Right atrium auricular region (tissue), 2 donors: ENCODE data around the gene SLC39A13. TPM values are rescaled to one million over a fixed set of nuclear protein-coding genes. Genes with fewer than 3 reads are reported as not detected.

Experiments used
- DNase-seq: peaks from one replicate; pipeline ENCODE4 v3.0.0-alpha.2; 2019; ENCODE audit warnings: low spot score
- H3K27ac ChIP-seq, 2 donors: fragments of 200-600 bp; sonication (generic); 1 replicate in 1 of 2; 2 replicates in 1 of 2; pipeline ENCODE4 v1.5.1; 2016 to 2019
- H3K27me3 ChIP-seq, 2 donors: fragments of 200-600 bp; sonication (generic); one replicate each; pipeline versions ENCODE4 v1.5.1 to v1.6.0; 2017 to 2019
- H3K36me3 ChIP-seq: fragments of 200-600 bp; sonication (generic); one replicate; pipeline ENCODE4 v1.5.1; 2016
- H3K4me1 ChIP-seq, 2 donors: fragments of 200-600 bp; sonication (generic); one replicate each; pipeline versions ENCODE4 v1.5.1 to v1.6.0; 2017 to 2019
- H3K4me3 ChIP-seq, 2 donors: fragments of 200-600 bp; sonication (generic); 1 replicate in 1 of 2; 2 replicates in 1 of 2; pipeline ENCODE4 v1.5.1; 2017 to 2019; ENCODE audit warnings: mild to moderate bottlenecking in 1 of 2, moderate library complexity in 1 of 2
- H3K9me3 ChIP-seq, 2 donors: fragments of 200-600 bp; sonication (generic); one replicate each; pipeline ENCODE4 v1.5.1; 2019
- total RNA-seq, 2 donors: library from RNA; depleted of rRNA; stranded (reverse); fragments of >200 nt; gene quantifications; one replicate each; pipeline ENCODE4 v1.1.0, GENCODE V29; 2016
- TF ChIP-seq, protein P1 (sequence below), 2 donors: fragments of 200-600 bp; sonication (generic); IDR thresholded peaks; one replicate each; pipeline ENCODE4 v1.5.1; 2019; ENCODE audit warnings: antibody characterized with exemption in 2 of 2

Gene SLC39A13
- total RNA-seq, 2 donors from 2014 or later = 78.4 to 79.8 TPM

DNA sequence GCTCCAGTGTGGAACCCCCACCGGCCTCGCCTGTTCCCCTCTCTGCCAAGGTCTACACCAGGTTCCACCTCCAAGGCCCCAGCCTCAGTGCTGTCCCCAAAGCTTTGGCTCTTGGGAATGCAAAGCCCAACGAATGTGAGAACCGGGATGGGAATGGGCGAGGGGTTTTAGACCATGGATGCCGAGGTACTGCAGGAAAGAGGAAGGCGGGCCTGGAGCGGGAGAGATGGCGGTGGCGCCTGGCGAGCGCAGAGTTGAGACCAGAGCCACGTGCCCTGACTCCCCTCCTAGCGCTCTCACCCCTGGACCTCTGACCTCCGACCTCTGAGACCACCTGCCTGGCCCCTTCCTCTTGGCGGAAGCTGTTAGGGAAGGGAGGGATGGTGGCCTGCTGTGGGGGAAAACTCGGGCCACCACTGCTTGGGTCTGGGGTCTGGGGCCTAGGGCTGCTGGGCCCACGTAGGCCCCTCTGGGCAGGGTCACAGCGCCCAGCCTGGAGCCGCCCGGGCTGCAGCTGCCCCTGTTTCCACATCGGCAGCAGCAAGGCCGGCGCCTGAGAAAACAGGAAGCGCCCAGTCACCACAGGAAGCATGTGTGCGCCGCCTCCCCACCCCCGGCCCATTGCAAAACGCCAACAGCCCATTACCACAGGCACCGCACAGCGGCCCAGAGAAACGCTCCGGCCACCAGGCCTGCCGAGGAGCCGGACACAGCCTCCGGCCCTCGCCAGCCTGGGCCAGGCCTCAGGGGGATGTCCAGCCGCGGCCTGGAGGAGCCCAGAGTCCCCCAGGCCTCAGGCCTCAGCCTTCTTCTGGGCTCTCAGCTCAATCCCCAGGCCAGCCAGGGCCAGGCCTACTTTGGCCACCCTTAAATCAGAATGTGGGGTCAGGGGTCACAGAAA is 13.8 kb upstream of the SLC39A13 start:
- Histone ChIP-seq H3K4me1 (peaks cover 0 to 23% of the 10 kb centered on the region in 2 donors), H3K9me3 (no peaks in the 10 kb centered on the region), H3K27me3 (no peaks in the 10 kb centered on the region), H3K36me3 (no peaks in the 10 kb centered on the region), H3K4me3 (no peak overlapping the region), H3K27ac (peak overlapping the region; percentile 56 to 84)
- DNase-seq = no peak
- TF ChIP-seq, protein P1, sequence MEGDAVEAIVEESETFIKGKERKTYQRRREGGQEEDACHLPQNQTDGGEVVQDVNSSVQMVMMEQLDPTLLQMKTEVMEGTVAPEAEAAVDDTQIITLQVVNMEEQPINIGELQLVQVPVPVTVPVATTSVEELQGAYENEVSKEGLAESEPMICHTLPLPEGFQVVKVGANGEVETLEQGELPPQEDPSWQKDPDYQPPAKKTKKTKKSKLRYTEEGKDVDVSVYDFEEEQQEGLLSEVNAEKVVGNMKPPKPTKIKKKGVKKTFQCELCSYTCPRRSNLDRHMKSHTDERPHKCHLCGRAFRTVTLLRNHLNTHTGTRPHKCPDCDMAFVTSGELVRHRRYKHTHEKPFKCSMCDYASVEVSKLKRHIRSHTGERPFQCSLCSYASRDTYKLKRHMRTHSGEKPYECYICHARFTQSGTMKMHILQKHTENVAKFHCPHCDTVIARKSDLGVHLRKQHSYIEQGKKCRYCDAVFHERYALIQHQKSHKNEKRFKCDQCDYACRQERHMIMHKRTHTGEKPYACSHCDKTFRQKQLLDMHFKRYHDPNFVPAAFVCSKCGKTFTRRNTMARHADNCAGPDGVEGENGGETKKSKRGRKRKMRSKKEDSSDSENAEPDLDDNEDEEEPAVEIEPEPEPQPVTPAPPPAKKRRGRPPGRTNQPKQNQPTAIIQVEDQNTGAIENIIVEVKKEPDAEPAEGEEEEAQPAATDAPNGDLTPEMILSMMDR (IDR thresholded peaks at IDR 0.05) = no peak

DNA sequence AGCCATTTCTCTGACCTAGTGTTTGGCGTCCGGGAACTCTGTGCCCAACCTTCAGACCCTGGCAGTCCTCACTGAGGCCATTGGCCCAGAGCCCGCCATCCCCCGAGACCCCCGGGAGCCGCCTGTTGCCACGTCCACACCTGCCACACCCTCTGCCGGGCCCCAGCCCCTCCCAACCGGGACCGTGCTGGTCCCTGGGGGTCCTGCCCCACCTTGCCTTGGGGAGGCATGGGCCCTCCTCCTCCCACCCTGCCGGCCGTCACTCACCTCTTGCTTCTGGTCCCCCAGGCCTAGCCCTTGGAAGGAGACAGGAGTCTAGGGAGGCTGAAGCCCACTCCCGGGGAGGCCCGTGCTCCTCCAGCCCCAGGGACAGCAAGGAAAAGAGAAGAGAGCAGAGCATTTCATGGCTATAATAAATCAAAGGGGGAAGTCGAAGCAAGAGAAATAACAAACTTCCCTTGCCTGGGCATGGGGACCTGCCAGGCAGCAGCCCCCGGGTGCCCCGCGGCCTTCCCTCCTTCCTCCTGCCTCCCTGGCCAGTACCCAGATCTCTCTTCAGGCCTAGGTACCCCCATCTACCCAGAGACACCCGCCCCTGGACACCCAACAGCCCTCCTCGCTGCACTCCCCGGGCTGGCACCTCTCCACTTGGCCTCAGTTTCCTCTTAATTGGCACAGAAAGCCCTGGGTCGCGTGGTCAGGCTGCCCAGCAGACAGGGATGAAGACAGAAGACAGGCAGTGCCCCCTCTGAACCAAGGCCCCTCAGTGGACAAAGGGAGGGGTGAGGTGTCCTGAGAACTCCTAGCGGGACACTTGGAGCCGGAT is 13.0 kb upstream of the SLC39A13 start:
- peaks cover 0 to 31% of the 10 kb centered on the region in 2 donors for H3K4me1 ChIP-seq
- DNase-seq = no peak
- peak overlapping the region; percentile 56 to 84 for H3K27ac ChIP-seq

GRCh38 chr11:47396049-47396320 is 12.4 kb upstream of the SLC39A13 start:
- DNase-seq = no peak
- Histone ChIP-seq H3K27me3 (no peaks in the 10 kb centered on the region), H3K9me3 (no peaks in the 10 kb centered on the region), H3K4me1 (peaks cover 0 to 37% of the 10 kb centered on the region in 2 donors), H3K27ac (peak overlapping the region; percentile 56 to 84), H3K36me3 (no peaks in the 10 kb centered on the region), H3K4me3 (no peak overlapping the region)
- TF ChIP-seq, protein P1 (IDR thresholded peaks at IDR 0.05) = no peak

More for the DNA sequence above, 13.0 kb upstream of the SLC39A13 start:
- TF ChIP-seq, protein P1 (IDR thresholded peaks at IDR 0.05) = no peak
- no peak overlapping the region for H3K4me3 ChIP-seq
- H3K36me3 ChIP-seq = no peaks in the 10 kb centered on the region
- no peaks in the 10 kb centered on the region for H3K27me3 ChIP-seq
- H3K9me3 ChIP-seq = no peaks in the 10 kb centered on the region

DNA sequence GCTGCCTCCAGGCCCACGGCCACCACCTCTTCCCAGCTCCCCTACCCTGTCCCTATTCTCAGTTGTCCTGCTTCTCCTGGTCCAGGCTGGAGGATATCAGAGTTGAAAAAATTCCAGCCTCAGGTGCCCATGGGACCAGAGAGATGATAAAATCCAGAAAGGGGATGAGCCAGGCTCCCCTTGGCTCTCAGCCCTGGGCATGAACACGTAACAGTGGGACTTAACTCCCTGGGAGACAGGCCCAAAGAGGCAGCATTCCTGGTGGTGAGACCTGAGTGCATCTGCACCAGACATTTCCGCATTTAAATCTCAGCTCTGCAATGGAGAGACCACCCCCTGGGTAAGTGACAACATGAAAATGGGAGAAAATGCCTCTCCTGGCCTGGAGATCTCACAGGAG is 10.4 kb upstream of the SLC39A13 start:
- DNase-seq = no peak
- Histone ChIP-seq H3K27me3 (no peaks in the 10 kb centered on the region), H3K36me3 (no peaks in the 10 kb centered on the region), H3K4me1 (peaks cover 0 to 41% of the 10 kb centered on the region in 2 donors), H3K9me3 (no peaks in the 10 kb centered on the region), H3K27ac (no peak overlapping the region), H3K4me3 (no peak overlapping the region)
- TF ChIP-seq, protein P1 (IDR thresholded peaks at IDR 0.05) = no peak

DNA sequence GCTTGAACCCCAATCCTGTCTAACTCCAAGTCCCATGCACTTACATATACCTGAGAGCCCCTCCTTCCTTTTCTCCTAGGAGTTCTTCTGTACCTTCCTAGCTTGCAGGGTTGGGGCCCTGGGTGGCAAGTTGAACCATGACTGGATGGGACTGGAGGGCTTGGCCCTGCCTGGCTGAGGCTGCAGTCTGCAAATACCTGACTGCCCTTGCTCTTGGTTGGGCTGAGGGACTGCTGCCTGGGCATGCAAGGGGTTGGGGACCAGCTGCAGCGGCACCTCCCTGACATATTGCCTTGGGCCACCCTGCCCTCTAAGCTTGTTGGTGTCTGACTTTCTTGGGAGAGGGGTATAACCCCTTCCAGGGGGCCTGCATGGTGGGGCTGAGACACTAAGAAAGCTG is 9.8 kb upstream of the SLC39A13 start:
- no peak for DNase-seq
- no peak overlapping the region for H3K27ac ChIP-seq

More for the DNA sequence above, 9.8 kb upstream of the SLC39A13 start:
- Histone ChIP-seq H3K9me3 (no peaks in the 10 kb centered on the region), H3K36me3 (no peaks in the 10 kb centered on the region), H3K4me3 (no peak overlapping the region), H3K27me3 (no peaks in the 10 kb centered on the region), H3K4me1 (peaks cover 0 to 36% of the 10 kb centered on the region in 2 donors)
- TF ChIP-seq, protein P1 (IDR thresholded peaks at IDR 0.05) = no peak
